GM10847 (cell line): Measurements from ENCODE around the gene FLG.

Source experiments
- POLR2A ChIP-seq: IDR thresholded peaks from 2 replicates; pipeline ENCODE4 v1.6.1; 2011; ENCODE audit not compliant: insufficient read length; ENCODE audit errors: extremely low read depth

FLG gene

GRCh38 chr1:152325111-152325510, at the start of gene FLG:
Gene FLG (minus strand): TSS chr1:152325239. CDS start chr1:152315456, 9,783 bp downstream.
- TF ChIP-seq POLR2A, result no peak

GRCh38 chr1:152374451-152374850, 49.4 kb upstream of the FLG start:
- no peak for TF ChIP-seq POLR2A

- no peak for TF ChIP-seq POLR2A
These were observed 47.6 kb upstream of the FLG start for GRCh38 chr1:152372672-152373071.

GRCh38 chr1:152367436-152367835, 42.4 kb upstream of the FLG start:
- TF ChIP-seq POLR2A, result no peak

- no peak for TF ChIP-seq POLR2A
These were observed 34.9 kb upstream of the FLG start, which contains the start of gene FLG2 for GRCh38 chr1:152359906-152360305. Gene FLG2 (minus strand): TSS chr1:152360006. CDS start chr1:152358884, 1,122 bp downstream.

- no peak for TF ChIP-seq POLR2A
These were observed 31.7 kb upstream of the FLG start for GRCh38 chr1:152356736-152357135.

GRCh38 chr1:152349611-152350010, 24.6 kb upstream of the FLG start:
- no peak for TF ChIP-seq POLR2A

- no peak for TF ChIP-seq POLR2A
These were observed 23.4 kb upstream of the FLG start for GRCh38 chr1:152348447-152348846.

GRCh38 chr1:152347116-152347728, 22.2 kb upstream of the FLG start:
- no peak for TF ChIP-seq POLR2A

GRCh38 chr1:152344438-152344837, 19.4 kb upstream of the FLG start:
- TF ChIP-seq POLR2A, result no peak

- no peak for TF ChIP-seq POLR2A
These were observed 18.0 kb upstream of the FLG start for GRCh38 chr1:152343006-152343405.

- TF ChIP-seq POLR2A, result no peak
These were observed 10.4 kb upstream of the FLG start for GRCh38 chr1:152335399-152335798.

- no peak for TF ChIP-seq POLR2A
These were observed 3.9 kb upstream of the FLG start for GRCh38 chr1:152328801-152329391.

GRCh38 chr1:152313970-152314369, 11.1 kb downstream of the FLG start:
- no peak for TF ChIP-seq POLR2A

- TF ChIP-seq POLR2A, result no peak
These were observed 11.7 kb downstream of the FLG start for GRCh38 chr1:152313319-152313801.

- TF ChIP-seq POLR2A, result no peak
These were observed 15.1 kb downstream of the FLG start for GRCh38 chr1:152309955-152310354.
